IMR-90 (cell line): ENCODE results near the gene SNAPIN. TPM values are rescaled to one million over a fixed set of nuclear protein-coding genes. Genes with fewer than 3 reads are reported as not detected.

Source experiments
- ATAC-seq: fragments of 200-7000 bp; cut with Tn5 transposase; 2 replicates; pipeline ENCODE4 v1.9.1; 2020; ENCODE audit warnings: low read depth, mild to moderate bottlenecking, moderate library complexity
- BruUV-seq: library from RNA; stranded (reverse); fragments of 400-500 nt; replicated peaks from 2 replicates; lab custom pipeline; 2021; lab: Mats Ljungman, UMichigan
- CTCF ChIA-PET: fragments of 300-600 bp; formaldehyde crosslinking; extraction: SDS; loops from one replicate; lab custom pipeline; 2021; ENCODE audit warnings: antibody characterized with exemption; lab: Yijun Ruan, JAX
- POLR2A ChIA-PET: fragments of 300-600 bp; sonication (Branson Sonifier 250); formaldehyde crosslinking; loops from one replicate; lab custom pipeline; 2022; ENCODE audit warnings: antibody characterized with exemption; ENCODE audit not compliant: unreplicated experiment; lab: Charles Lee
- DNase-seq: peaks from one replicate; pipeline ENCODE4 v3.0.0; 2013
- H2AFZ ChIP-seq: replicated peaks from 2 replicates; pipeline ENCODE3; 2013; ENCODE audit warnings: low read length, mild to moderate bottlenecking; ENCODE audit not compliant: poor library complexity
- H2AK5ac ChIP-seq: 2 replicates; pipeline ENCODE4 v1.6.1; 2013; ENCODE audit warnings: low read depth, low read length, inconsistent platforms
- H2AK9ac ChIP-seq: replicated peaks from 2 replicates; pipeline ENCODE3; 2013; ENCODE audit warnings: mild to moderate bottlenecking, low read depth, low read length, moderate library complexity; ENCODE audit not compliant: poor library complexity
- H2BK120ac ChIP-seq: 2 replicates; pipeline ENCODE4 v1.6.1; 2013; ENCODE audit warnings: low read depth, low read length, inconsistent platforms
- H2BK15ac ChIP-seq: 3 replicates; pipeline ENCODE4 v1.6.1; 2013; ENCODE audit warnings: low read depth, low read length, inconsistent platforms
- H2BK20ac ChIP-seq: 2 replicates; pipeline ENCODE4 v1.6.1; 2013; ENCODE audit warnings: low read depth, mild to moderate bottlenecking, inconsistent platforms, low read length, moderate library complexity
- H2BK5ac ChIP-seq: 2 replicates; pipeline ENCODE4 v1.6.1; 2013; ENCODE audit warnings: mild to moderate bottlenecking, low read depth, low read length, inconsistent platforms; ENCODE audit not compliant: poor library complexity, severe bottlenecking
- H3K14ac ChIP-seq: replicated peaks from 2 replicates; pipeline ENCODE4 v1.6.1; 2013; ENCODE audit warnings: low read depth, low read length, inconsistent platforms
- H3K18ac ChIP-seq: 2 replicates; pipeline ENCODE4 v1.6.1; 2013; ENCODE audit warnings: low read depth, low read length, control low read depth
- H3K23ac ChIP-seq: 2 replicates; pipeline ENCODE4 v1.6.1; 2013; ENCODE audit warnings: low read depth, low read length, inconsistent platforms
- H3K27ac ChIP-seq: 2 replicates; pipeline ENCODE4 v1.5.1; 2013; ENCODE audit warnings: mild to moderate bottlenecking, control low read depth, low read length; ENCODE audit not compliant: insufficient read depth
- H3K27me3 ChIP-seq: 2 replicates; pipeline ENCODE4 v1.6.1; 2013; ENCODE audit warnings: low read length; ENCODE audit not compliant: control insufficient read depth, insufficient read depth
- H3K36me3 ChIP-seq: 2 replicates; pipeline ENCODE4 v1.6.1; 2013; ENCODE audit warnings: low read length, mixed read lengths; ENCODE audit not compliant: control insufficient read depth, insufficient read depth
- H3K4ac ChIP-seq: 2 replicates; pipeline ENCODE4 v1.6.1; 2013; ENCODE audit warnings: low read depth, low read length, inconsistent platforms
- H3K4me1 ChIP-seq: 2 replicates; pipeline ENCODE4 v1.6.1; 2013; ENCODE audit warnings: low read length, mixed read lengths; ENCODE audit not compliant: control insufficient read depth, insufficient read depth
- H3K4me2 ChIP-seq: 2 replicates; pipeline ENCODE4 v1.6.1; 2013; ENCODE audit warnings: low read depth, mild to moderate bottlenecking, control low read depth, low read length, moderate library complexity
- H3K4me3 ChIP-seq: 2 replicates; pipeline ENCODE4 v1.5.1; 2013; ENCODE audit warnings: low read depth, mild to moderate bottlenecking, control low read depth, low read length, moderate library complexity; ENCODE audit not compliant: insufficient read depth
- H3K56ac ChIP-seq: 2 replicates; pipeline ENCODE4 v1.6.1; 2013; ENCODE audit warnings: low read length, inconsistent platforms; ENCODE audit not compliant: insufficient read depth; ENCODE audit errors: extremely low read depth
- H3K79me1 ChIP-seq, 2 experiments: 2 replicates each; pipeline ENCODE4 v1.6.1; 2013; ENCODE audit warnings: low read length in 2 of 2, inconsistent platforms in 1 of 2, low read depth in 1 of 2
- H3K9ac ChIP-seq: 2 replicates; pipeline ENCODE4 v1.6.1; 2013; ENCODE audit warnings: low read depth, low read length, control low read depth
- H3K9me1 ChIP-seq: 2 replicates; pipeline ENCODE4 v1.6.1; 2013; ENCODE audit warnings: low read length, inconsistent platforms; ENCODE audit not compliant: insufficient read depth
- H3K9me3 ChIP-seq: 2 replicates; pipeline ENCODE4 v1.6.1; 2013; ENCODE audit warnings: low read length; ENCODE audit not compliant: control insufficient read depth, insufficient read depth
- H4K20me1 ChIP-seq: 2 replicates; pipeline ENCODE4 v1.6.1; 2013; ENCODE audit warnings: low read length, inconsistent platforms; ENCODE audit not compliant: insufficient read depth
- H4K5ac ChIP-seq: 2 replicates; pipeline ENCODE4 v1.6.1; 2013; ENCODE audit warnings: mild to moderate bottlenecking, low read depth, low read length, control low read depth
- H4K8ac ChIP-seq, 2 experiments: 2 replicates each; pipeline ENCODE4 v1.6.1; 2013; ENCODE audit warnings: low read depth in 2 of 2, low read length in 2 of 2, control low read depth in 1 of 2, inconsistent platforms in 1 of 2
- H4K91ac ChIP-seq: 2 replicates; pipeline ENCODE4 v1.6.1; 2013; ENCODE audit warnings: low read depth, low read length, inconsistent platforms; ENCODE audit not compliant: insufficient read depth
- BHLHE40 ChIP-seq: fragments of 150-350 bp; IDR thresholded peaks from 2 replicates; pipeline ENCODE4 v1.6.1; 2016; ENCODE audit warnings: mild to moderate bottlenecking, low read depth, low read length
- CEBPB ChIP-seq: IDR thresholded peaks from 2 replicates; pipeline ENCODE4 v1.6.1; 2012; ENCODE audit warnings: low read depth, low read length, improper control_type of control experiment
- CHD1 ChIP-seq: IDR thresholded peaks from 2 replicates; pipeline ENCODE4 v1.6.1; 2012; ENCODE audit warnings: low read depth, low read length, improper control_type of control experiment
- FOS ChIP-seq: fragments of 150-350 bp; IDR thresholded peaks from 2 replicates; pipeline ENCODE4 v1.6.1; 2016; ENCODE audit warnings: low read depth, low read length
- MAFK ChIP-seq: IDR thresholded peaks from 2 replicates; pipeline ENCODE4 v1.6.1; 2012; ENCODE audit warnings: low read depth, low read length, improper control_type of control experiment
- MAZ ChIP-seq: IDR thresholded peaks from 2 replicates; pipeline ENCODE4 v1.6.1; 2012; ENCODE audit warnings: low read depth, mild to moderate bottlenecking, low read length, improper control_type of control experiment, moderate library complexity, borderline replicate concordance
- MXI1 ChIP-seq: IDR thresholded peaks from 2 replicates; pipeline ENCODE4 v1.6.1; 2012; ENCODE audit warnings: low read depth, mild to moderate bottlenecking, low read length, moderate library complexity, borderline replicate concordance
- NFE2L2 ChIP-seq: fragments of 150-350 bp; IDR thresholded peaks from 2 replicates; pipeline ENCODE4 v1.6.1; 2016; ENCODE audit warnings: low read depth, mild to moderate bottlenecking, low read length
- RAD21 ChIP-seq: IDR thresholded peaks from 2 replicates; pipeline ENCODE4 v1.6.1; 2012; ENCODE audit warnings: low read length, improper control_type of control experiment
- RCOR1 ChIP-seq: IDR thresholded peaks from 2 replicates; pipeline ENCODE4 v1.6.1; 2012; ENCODE audit warnings: mild to moderate bottlenecking, low read length, improper control_type of control experiment; ENCODE audit not compliant: insufficient replicate concordance
- RFX5 ChIP-seq: IDR thresholded peaks from 2 replicates; pipeline ENCODE4 v1.8.0; 2012; ENCODE audit warnings: low read depth, mild to moderate bottlenecking, low read length, moderate library complexity
- SMC3 ChIP-seq: fragments of 150-350 bp; IDR thresholded peaks from 2 replicates; pipeline ENCODE4 v1.6.1; 2016; ENCODE audit warnings: low read depth, mild to moderate bottlenecking, antibody characterized with exemption, low read length, moderate library complexity
- WGBS, 2 experiments: methylation state at CpG; one replicate each; pipeline versions ENCODE4 v1.1.5 to v1.1.7; 2013; ENCODE audit warnings: missing lambda C conversion rate in 2 of 2; ENCODE audit not compliant: insufficient read length in 1 of 2; ENCODE audit errors: extremely low coverage in 2 of 2; 5-methylcytosine and 5-hydroxymethylcytosine counted together
- dilution Hi-C: fragments of 300-500 bp; cut with HindIII; formaldehyde crosslinking; loops from one replicate; pipeline ENCODE4 v1.14.3; 2018; ENCODE audit warnings: low sequenced_read_pairs; ENCODE audit not compliant: unreplicated experiment
- in situ Hi-C: fragments of 300-500 bp; cut with MboI; formaldehyde crosslinking; loops from 3 replicates; pipeline ENCODE4 v1.14.3; 2019; ENCODE audit warnings: low sequenced_read_pairs, inconsistent platforms, mixed read lengths
- intact Hi-C: fragments of 100-400 bp; cut with micrococcal nuclease; formaldehyde crosslinking; loops from 2 replicates; pipeline ENCODE4 v1.10.0; 2022
- polyA plus RNA-seq, 3 experiments: library from polyadenylated mRNA; depleted of rRNA; stranded (reverse); fragments of >200 nt; gene quantifications; 2 replicates each; pipeline ENCODE4 v1.2.3, GENCODE V29; 2012; ENCODE audit warnings: low replicate concordance in 1 of 3
- total RNA-seq: library from RNA; depleted of rRNA; stranded (reverse); fragments of >200 nt; gene quantifications from 2 replicates; pipeline ENCODE4 v1.2.3, GENCODE V29; 2012
- TF ChIP-seq, protein P1 (sequence below): fragments of 150-350 bp; IDR thresholded peaks from 2 replicates; pipeline ENCODE4 v1.6.1; 2017; ENCODE audit warnings: mild to moderate bottlenecking, antibody characterized with exemption, low read length, low read depth
- TF ChIP-seq, protein P2 (sequence below): conservative IDR thresholded peaks from 2 replicates; pipeline ENCODE4 v1.5.1; 2012; ENCODE audit warnings: mild to moderate bottlenecking, low read depth, low read length, improper control_type of control experiment
- TF ChIP-seq, protein P3 (sequence below): fragments of 150-350 bp; IDR thresholded peaks from 2 replicates; pipeline ENCODE4 v1.6.1; 2016; ENCODE audit warnings: low read depth, mild to moderate bottlenecking, low read length, moderate library complexity, borderline replicate concordance

Gene SNAPIN
- total and polyA plus RNA-seq, 2 of the 4 experiments (the other 2 are of a cell fraction): 37.4 to 40.9 TPM

DNA sequence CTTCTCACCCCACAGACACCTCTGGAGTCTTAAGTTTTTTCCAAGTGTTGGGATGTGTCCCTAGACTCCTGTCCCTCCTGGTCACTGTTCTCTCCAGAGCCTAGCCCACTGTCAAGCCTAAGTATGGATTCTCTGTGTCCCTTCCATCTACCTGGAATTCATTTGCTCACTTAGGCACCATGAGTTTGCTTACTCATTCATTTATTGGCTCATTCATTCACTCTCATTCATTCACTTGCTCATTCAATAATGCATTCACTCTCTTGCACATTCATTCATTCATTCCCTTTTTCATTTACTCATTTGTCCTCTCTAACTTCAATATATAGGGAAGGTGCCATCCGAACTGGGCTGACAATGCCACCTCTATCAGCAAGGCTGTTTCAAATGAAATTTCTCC is 47.1 kb upstream of the SNAPIN start:
- Histone ChIP-seq H2BK120ac (peak overlapping the region; percentile 42; the same call in 1 of the 2 replicates), H3K4ac (peak overlapping the region; percentile 90), H2BK20ac (peak overlapping the region; percentile 21; the same call in 1 of the 2 replicates), H3K18ac (no peak overlapping the region), H3K79me1 (peaks cover 15 to 63% of the 10 kb centered on the region in 2 experiments), H2BK5ac (peak overlapping the region; percentile 90), H3K27ac (peak overlapping the region; percentile 95; the same call in 1 of the 2 replicates), H2AK9ac (peak overlapping the region; percentile 99), H3K4me1 (peaks cover 42% of the 10 kb centered on the region), H4K20me1 (peaks cover 11% of the 10 kb centered on the region; the same call in 1 of the 2 replicates), H2AK5ac (peak overlapping the region; percentile 92), H3K9me3 (no peaks in the 10 kb centered on the region), H3K56ac (peak overlapping the region; percentile 75; the same call in 1 of the 2 replicates), H2AFZ (no peak overlapping the region), H3K4me2 (peak overlapping the region; percentile 94), H3K36me3 (peaks cover 18% of the 10 kb centered on the region), H3K4me3 (peak overlapping the region; percentile 96), H4K5ac (no peak overlapping the region), H4K8ac (peak overlapping the region; percentile 73 to 82; a peak in 2 of 4 replicates), H4K91ac (peak overlapping the region; percentile 88), H3K9me1 (peaks cover 17% of the 10 kb centered on the region), H2BK15ac (no peak overlapping the region; the same call in 2 of the 3 replicates), H3K14ac (peak overlapping the region; percentile 93), H3K9ac (peak overlapping the region; percentile 99), H3K23ac (peak overlapping the region; percentile 93), H3K27me3 (no peaks in the 10 kb centered on the region)
- dilution Hi-C loops (no loop called here), in situ Hi-C loops (no loop called here), intact Hi-C loops (no loop called here)
- ChIA-PET POLR2A (interaction anchor here (1.5 kb wide), 1 partner anchor 76 kb away, joined by 6 read pairs; no protein-coding TSS in a partner anchor), CTCF (interaction anchor here (0.7 to 1.2 kb wide), 2 partner anchors 16 to 39 kb away, joined by 4 read pairs; partner anchors contain the start of gene S100A13)
- no peak for DNase-seq
- no peak for ATAC-seq
- TF ChIP-seq BHLHE40: no peak
- TF ChIP-seq CHD1: no peak
- TF ChIP-seq RCOR1: no peak
- TF ChIP-seq SMC3: no peak
- TF ChIP-seq, protein P1, sequence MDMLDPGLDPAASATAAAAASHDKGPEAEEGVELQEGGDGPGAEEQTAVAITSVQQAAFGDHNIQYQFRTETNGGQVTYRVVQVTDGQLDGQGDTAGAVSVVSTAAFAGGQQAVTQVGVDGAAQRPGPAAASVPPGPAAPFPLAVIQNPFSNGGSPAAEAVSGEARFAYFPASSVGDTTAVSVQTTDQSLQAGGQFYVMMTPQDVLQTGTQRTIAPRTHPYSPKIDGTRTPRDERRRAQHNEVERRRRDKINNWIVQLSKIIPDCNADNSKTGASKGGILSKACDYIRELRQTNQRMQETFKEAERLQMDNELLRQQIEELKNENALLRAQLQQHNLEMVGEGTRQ: no peak
- TF ChIP-seq, protein P2, sequence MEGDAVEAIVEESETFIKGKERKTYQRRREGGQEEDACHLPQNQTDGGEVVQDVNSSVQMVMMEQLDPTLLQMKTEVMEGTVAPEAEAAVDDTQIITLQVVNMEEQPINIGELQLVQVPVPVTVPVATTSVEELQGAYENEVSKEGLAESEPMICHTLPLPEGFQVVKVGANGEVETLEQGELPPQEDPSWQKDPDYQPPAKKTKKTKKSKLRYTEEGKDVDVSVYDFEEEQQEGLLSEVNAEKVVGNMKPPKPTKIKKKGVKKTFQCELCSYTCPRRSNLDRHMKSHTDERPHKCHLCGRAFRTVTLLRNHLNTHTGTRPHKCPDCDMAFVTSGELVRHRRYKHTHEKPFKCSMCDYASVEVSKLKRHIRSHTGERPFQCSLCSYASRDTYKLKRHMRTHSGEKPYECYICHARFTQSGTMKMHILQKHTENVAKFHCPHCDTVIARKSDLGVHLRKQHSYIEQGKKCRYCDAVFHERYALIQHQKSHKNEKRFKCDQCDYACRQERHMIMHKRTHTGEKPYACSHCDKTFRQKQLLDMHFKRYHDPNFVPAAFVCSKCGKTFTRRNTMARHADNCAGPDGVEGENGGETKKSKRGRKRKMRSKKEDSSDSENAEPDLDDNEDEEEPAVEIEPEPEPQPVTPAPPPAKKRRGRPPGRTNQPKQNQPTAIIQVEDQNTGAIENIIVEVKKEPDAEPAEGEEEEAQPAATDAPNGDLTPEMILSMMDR: no peak
- TF ChIP-seq MAFK: no peak
- no peak for TF ChIP-seq MXI1
- no peak for TF ChIP-seq FOS
- no peak for TF ChIP-seq RAD21
- TF ChIP-seq MAZ: no peak
- TF ChIP-seq RFX5: no peak
- TF ChIP-seq CEBPB: no peak
- TF ChIP-seq, protein P3, sequence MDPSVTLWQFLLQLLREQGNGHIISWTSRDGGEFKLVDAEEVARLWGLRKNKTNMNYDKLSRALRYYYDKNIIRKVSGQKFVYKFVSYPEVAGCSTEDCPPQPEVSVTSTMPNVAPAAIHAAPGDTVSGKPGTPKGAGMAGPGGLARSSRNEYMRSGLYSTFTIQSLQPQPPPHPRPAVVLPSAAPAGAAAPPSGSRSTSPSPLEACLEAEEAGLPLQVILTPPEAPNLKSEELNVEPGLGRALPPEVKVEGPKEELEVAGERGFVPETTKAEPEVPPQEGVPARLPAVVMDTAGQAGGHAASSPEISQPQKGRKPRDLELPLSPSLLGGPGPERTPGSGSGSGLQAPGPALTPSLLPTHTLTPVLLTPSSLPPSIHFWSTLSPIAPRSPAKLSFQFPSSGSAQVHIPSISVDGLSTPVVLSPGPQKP: no peak
- TF ChIP-seq NFE2L2: no peak
- BruUV-seq: no TSS peak
- no CpG with 5 or more reads among the region's 1 CpG for WGBS, 2 experiments
